Adrenal gland (tissue), 5 donors: ENCODE measurements around the gene PALMD.

Experiments
- POLR2A ChIP-seq, 2 donors: fragments of 450-650 bp; IDR thresholded peaks; one replicate each; pipeline ENCODE4 v1.6.1; 2017; ENCODE audit warnings: antibody characterized with exemption in 2 of 2, mild to moderate bottlenecking in 2 of 2, moderate library complexity in 1 of 2
- TF ChIP-seq, protein P1 (sequence below), 6 experiments: fragments of 450-650 bp in 4 of 6; fragments of 200-600 bp in 2 of 6; sonication (generic) in 1 of 6; IDR thresholded peaks; 1 replicate in 5 of 6; 2 replicates in 1 of 6; pipeline versions ENCODE4 v1.5.1 to v1.8.0; 2016 to 2021; ENCODE audit warnings: antibody characterized with exemption in 6 of 6, mild to moderate bottlenecking in 2 of 6, moderate library complexity in 1 of 6
- donor health status: DM: no; HTN: no; CAD: no.

DNA sequence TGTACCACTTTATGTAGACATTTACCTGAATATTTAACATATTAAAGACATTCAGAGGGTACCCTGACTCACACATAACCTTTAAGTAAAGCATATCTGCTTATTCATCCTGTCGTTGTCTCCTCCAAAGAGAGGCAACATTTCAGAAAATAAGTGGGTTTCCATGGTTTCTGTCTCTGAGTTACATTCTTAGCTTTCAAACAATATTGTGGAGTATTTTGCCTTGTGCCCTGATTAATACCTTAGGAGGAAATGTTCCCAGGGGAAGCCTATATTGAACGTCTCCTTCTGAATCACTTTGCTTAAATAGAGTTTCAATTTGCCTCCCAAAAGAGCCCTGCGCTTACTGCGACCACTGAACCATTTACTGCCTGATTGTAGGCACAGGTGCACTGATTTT is 26.1 kb downstream of the PALMD start:
- TF ChIP-seq, protein P1, sequence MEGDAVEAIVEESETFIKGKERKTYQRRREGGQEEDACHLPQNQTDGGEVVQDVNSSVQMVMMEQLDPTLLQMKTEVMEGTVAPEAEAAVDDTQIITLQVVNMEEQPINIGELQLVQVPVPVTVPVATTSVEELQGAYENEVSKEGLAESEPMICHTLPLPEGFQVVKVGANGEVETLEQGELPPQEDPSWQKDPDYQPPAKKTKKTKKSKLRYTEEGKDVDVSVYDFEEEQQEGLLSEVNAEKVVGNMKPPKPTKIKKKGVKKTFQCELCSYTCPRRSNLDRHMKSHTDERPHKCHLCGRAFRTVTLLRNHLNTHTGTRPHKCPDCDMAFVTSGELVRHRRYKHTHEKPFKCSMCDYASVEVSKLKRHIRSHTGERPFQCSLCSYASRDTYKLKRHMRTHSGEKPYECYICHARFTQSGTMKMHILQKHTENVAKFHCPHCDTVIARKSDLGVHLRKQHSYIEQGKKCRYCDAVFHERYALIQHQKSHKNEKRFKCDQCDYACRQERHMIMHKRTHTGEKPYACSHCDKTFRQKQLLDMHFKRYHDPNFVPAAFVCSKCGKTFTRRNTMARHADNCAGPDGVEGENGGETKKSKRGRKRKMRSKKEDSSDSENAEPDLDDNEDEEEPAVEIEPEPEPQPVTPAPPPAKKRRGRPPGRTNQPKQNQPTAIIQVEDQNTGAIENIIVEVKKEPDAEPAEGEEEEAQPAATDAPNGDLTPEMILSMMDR (IDR thresholded peaks at IDR 0.05), result no peak
- TF ChIP-seq POLR2A (IDR thresholded peaks at IDR 0.05), result no peak
